Osteocyte (in vitro differentiated cells): ENCODE results near the gene TCERG1L. TPM values are rescaled to one million over a fixed set of nuclear protein-coding genes. Genes with fewer than 3 reads are reported as not detected.

Source experiments
- DNase-seq: peaks from one replicate; pipeline ENCODE4 v3.0.0; 2021; ENCODE audit warnings: mixed read lengths; ENCODE audit not compliant: unreplicated experiment; ENCODE audit errors: extremely low spot score
- H3K27ac Mint-ChIP-seq: one replicate; pipeline ENCODE4 v1.8.0; 2021; ENCODE audit warnings: mild to moderate bottlenecking, mixed read lengths; ENCODE audit not compliant: unreplicated experiment
- H3K27me3 Mint-ChIP-seq: one replicate; pipeline ENCODE4 v1.8.0; 2021; ENCODE audit warnings: mixed read lengths; ENCODE audit not compliant: unreplicated experiment
- H3K36me3 Mint-ChIP-seq: one replicate; pipeline ENCODE4 v1.8.0; 2021; ENCODE audit warnings: mixed read lengths; ENCODE audit not compliant: unreplicated experiment
- H3K4me1 Mint-ChIP-seq: one replicate; pipeline ENCODE4 v1.8.0; 2021; ENCODE audit warnings: mixed read lengths; ENCODE audit not compliant: unreplicated experiment
- H3K4me3 Mint-ChIP-seq: one replicate; pipeline ENCODE4 v1.8.0; 2021; ENCODE audit warnings: mild to moderate bottlenecking, moderate library complexity, mixed read lengths; ENCODE audit not compliant: unreplicated experiment
- H3K9me3 Mint-ChIP-seq: one replicate; pipeline ENCODE4 v1.8.0; 2021; ENCODE audit warnings: mixed read lengths; ENCODE audit not compliant: unreplicated experiment
- CTCF ChIP-seq: fragments of 200-600 bp; sonication (generic); IDR thresholded peaks from 2 replicates; pipeline ENCODE4 v1.5.0; 2021; ENCODE audit warnings: antibody characterized with exemption, mild to moderate bottlenecking, moderate library complexity
- total RNA-seq: library from RNA; stranded (reverse); gene quantifications from 2 replicates; pipeline ENCODE4 v1.2.1, GENCODE V29; 2021

The TCERG1L gene
- total RNA-seq, 1 donor from 2014 or later: not detected

- no peak for DNase-seq
- peaks cover 2% of the 10 kb centered on the region for H3K9me3 Mint-ChIP-seq
- H3K36me3 Mint-ChIP-seq: no peaks in the 10 kb centered on the region
- H3K27me3 Mint-ChIP-seq: peaks cover 19% of the 10 kb centered on the region
- peaks cover 5% of the 10 kb centered on the region for H3K4me1 Mint-ChIP-seq
- H3K4me3 Mint-ChIP-seq: no peak overlapping the region
- H3K27ac Mint-ChIP-seq: no peak overlapping the region
- peak; percentile 24 for TF ChIP-seq CTCF
Measured at GRCh38 chr10:131312478-131312836, 936 bp upstream of the TCERG1L start.

GRCh38 chr10:131311402-131311660, 190 bp downstream of the TCERG1L start:
- H3K4me3 Mint-ChIP-seq: no peak overlapping the region
- TF ChIP-seq CTCF: no peak
- peaks cover 19% of the 10 kb centered on the region for H3K27me3 Mint-ChIP-seq
- H3K27ac Mint-ChIP-seq: no peak overlapping the region
- no peak for DNase-seq
- H3K4me1 Mint-ChIP-seq: peaks cover 5% of the 10 kb centered on the region
- H3K9me3 Mint-ChIP-seq: peaks cover 4% of the 10 kb centered on the region
- H3K36me3 Mint-ChIP-seq: no peaks in the 10 kb centered on the region

- Mint-ChIP-seq H3K4me3 (no peak overlapping the region), H3K27me3 (peaks cover 19% of the 10 kb centered on the region), H3K4me1 (peaks cover 5% of the 10 kb centered on the region), H3K27ac (no peak overlapping the region), H3K36me3 (no peaks in the 10 kb centered on the region), H3K9me3 (peaks cover 7% of the 10 kb centered on the region)
- no peak for TF ChIP-seq CTCF
- no peak for DNase-seq
Measured at GRCh38 chr10:131310551-131311401, 745 bp downstream of the TCERG1L start.

- peaks cover 5% of the 10 kb centered on the region for H3K4me1 Mint-ChIP-seq
- no peak for DNase-seq
- H3K27me3 Mint-ChIP-seq: peaks cover 19% of the 10 kb centered on the region
- TF ChIP-seq CTCF: peak; percentile 29
- no peaks in the 10 kb centered on the region for H3K36me3 Mint-ChIP-seq
- H3K4me3 Mint-ChIP-seq: no peak overlapping the region
- peaks cover 11% of the 10 kb centered on the region for H3K9me3 Mint-ChIP-seq
- H3K27ac Mint-ChIP-seq: no peak overlapping the region
Measured at GRCh38 chr10:131310142-131310541, 1.4 kb downstream of the TCERG1L start.

GRCh38 chr10:131300508-131300907, 11.0 kb downstream of the TCERG1L start:
- no peak for TF ChIP-seq CTCF
- DNase-seq: no peak
- peaks cover 59% of the 10 kb centered on the region for H3K9me3 Mint-ChIP-seq

More at GRCh38 chr10:131300508-131300907, 11.0 kb downstream of the TCERG1L start:
- Mint-ChIP-seq H3K4me1 (no peaks in the 10 kb centered on the region), H3K27ac (no peak overlapping the region), H3K4me3 (no peak overlapping the region), H3K36me3 (no peaks in the 10 kb centered on the region), H3K27me3 (no peaks in the 10 kb centered on the region)
